SH-SY5Y (cell line): Measurements from ENCODE around the gene COL6A1.

ENCODE experiments used
- GATA2 ChIP-seq: IDR thresholded peaks from 2 replicates; pipeline ENCODE4 v1.6.1; 2011; ENCODE audit warnings: mild to moderate bottlenecking, low read depth, low read length
- GATA3 ChIP-seq: IDR thresholded peaks from 2 replicates; pipeline ENCODE4 v1.6.1; 2011; ENCODE audit warnings: low read depth, mild to moderate bottlenecking, low read length, moderate library complexity

- TF ChIP-seq GATA3 (no peak), GATA2 (no peak)
These were observed 46.4 kb downstream of the COL6A1 start for GRCh38 chr21:46027851-46028493.
